ENCODE results near the gene F7.

Gene F7

GRCh38 chr13:113142876-113143275 is 37.3 kb downstream of the F7 start:
- H3K27me3 ChIP-seq (ENCODE audit: control insufficient read depth, low read length), result peaks cover 3% of the 10 kb centered on the region; the same call in 1 of the 2 replicates
- H3K4me3 ChIP-seq (ENCODE audit: low read length), result no peak overlapping the region
- H3K36me3 ChIP-seq (ENCODE audit: control insufficient read depth, low read length), result no peaks in the 10 kb centered on the region
- H3K9me2 ChIP-seq (replicated peaks; ENCODE audit: control insufficient read depth, low read length), result no peaks in the 10 kb centered on the region
- no peak overlapping the region for H3K4me2 ChIP-seq (ENCODE audit: low read length)
- H3K9me3 ChIP-seq (ENCODE audit: control insufficient read depth, insufficient read depth, low read length), result no peaks in the 10 kb centered on the region
- H3K79me2 ChIP-seq (ENCODE audit: control insufficient read depth, low read length), result no peaks in the 10 kb centered on the region
- H4K20me1 ChIP-seq (ENCODE audit: control insufficient read depth, insufficient read depth, low read depth, low read length), result no peaks in the 10 kb centered on the region
- H3F3A ChIP-seq (ENCODE audit: control insufficient read depth, insufficient read depth), result no peaks in the 10 kb centered on the region
- TF ChIP-seq CTCF (IDR thresholded peaks at IDR 0.05; ENCODE audit: low read depth, low read length, poor library complexity, severe bottlenecking), result no peak
- no peak for TF ChIP-seq EZH2phosphoT487 (IDR thresholded peaks at IDR 0.05; ENCODE audit: borderline replicate concordance, low read length)
- no peak overlapping the region for H3K27ac ChIP-seq (ENCODE audit: low read depth, low read length)
- H3K4me1 ChIP-seq (ENCODE audit: control insufficient read depth, low read length), result no peaks in the 10 kb centered on the region

GRCh38 chr13:113143466-113144254 is 38.1 kb downstream of the F7 start:
- no peak for TF ChIP-seq EZH2phosphoT487 (IDR thresholded peaks at IDR 0.05; ENCODE audit: borderline replicate concordance, low read length)
- TF ChIP-seq CTCF (IDR thresholded peaks at IDR 0.05; ENCODE audit: low read depth, low read length, poor library complexity, severe bottlenecking), result no peak
- Histone ChIP-seq H3K27me3 (ENCODE audit: control insufficient read depth, low read length) (peaks cover 3% of the 10 kb centered on the region; the same call in 1 of the 2 replicates), H3K4me3 (ENCODE audit: low read length) (no peak overlapping the region), H3K9me3 (ENCODE audit: control insufficient read depth, insufficient read depth, low read length) (no peaks in the 10 kb centered on the region), H3F3A (ENCODE audit: control insufficient read depth, insufficient read depth) (no peaks in the 10 kb centered on the region), H3K4me2 (ENCODE audit: low read length) (no peak overlapping the region), H3K27ac (ENCODE audit: low read depth, low read length) (no peak overlapping the region), H3K9me2 (replicated peaks; ENCODE audit: control insufficient read depth, low read length) (no peaks in the 10 kb centered on the region), H4K20me1 (ENCODE audit: control insufficient read depth, insufficient read depth, low read depth, low read length) (no peaks in the 10 kb centered on the region), H3K36me3 (ENCODE audit: control insufficient read depth, low read length) (no peaks in the 10 kb centered on the region), H3K4me1 (ENCODE audit: control insufficient read depth, low read length) (no peaks in the 10 kb centered on the region), H3K79me2 (ENCODE audit: control insufficient read depth, low read length) (no peaks in the 10 kb centered on the region)

GRCh38 chr13:113144255-113144629 is 38.7 kb downstream of the F7 start:
- H3K4me1 ChIP-seq (ENCODE audit: control insufficient read depth, low read length), result no peaks in the 10 kb centered on the region
- H3K36me3 ChIP-seq (ENCODE audit: control insufficient read depth, low read length), result no peaks in the 10 kb centered on the region
- H3K9me3 ChIP-seq (ENCODE audit: control insufficient read depth, insufficient read depth, low read length), result no peaks in the 10 kb centered on the region
- no peaks in the 10 kb centered on the region for H3K9me2 ChIP-seq (replicated peaks; ENCODE audit: control insufficient read depth, low read length)
- no peak for TF ChIP-seq EZH2phosphoT487 (IDR thresholded peaks at IDR 0.05; ENCODE audit: borderline replicate concordance, low read length)
- TF ChIP-seq CTCF (IDR thresholded peaks at IDR 0.05; ENCODE audit: low read depth, low read length, poor library complexity, severe bottlenecking), result no peak
- no peak overlapping the region for H3K27ac ChIP-seq (ENCODE audit: low read depth, low read length)
- no peaks in the 10 kb centered on the region for H3F3A ChIP-seq (ENCODE audit: control insufficient read depth, insufficient read depth)
- no peaks in the 10 kb centered on the region for H4K20me1 ChIP-seq (ENCODE audit: control insufficient read depth, insufficient read depth, low read depth, low read length)
- no peaks in the 10 kb centered on the region for H3K79me2 ChIP-seq (ENCODE audit: control insufficient read depth, low read length)
- H3K27me3 ChIP-seq (ENCODE audit: control insufficient read depth, low read length), result no peaks in the 10 kb centered on the region
- no peak overlapping the region for H3K4me2 ChIP-seq (ENCODE audit: low read length)
- H3K4me3 ChIP-seq (ENCODE audit: low read length), result no peak overlapping the region

All from DOHH2 (cell line).